Heart right ventricle (tissue), 16 donors: Measurements from ENCODE around the gene BTBD16. TPM values are rescaled to one million over a fixed set of nuclear protein-coding genes. Genes with fewer than 3 reads are reported as not detected.

Experiments used
- ATAC-seq, 8 donors: fragments of 200-7000 bp; cut with Tn5 transposase; one replicate each; pipeline ENCODE4 v1.9.1; 2020; ENCODE audit warnings: mild to moderate bottlenecking in 8 of 8, moderate library complexity in 8 of 8, moderate number of reproducible peaks in 1 of 8
- DNase-seq, 2 donors: peaks; one replicate each; pipeline ENCODE4 v3.0.0-alpha.2; 2020
- H3K27ac ChIP-seq, 10 donors: fragments of 200-600 bp; sonication (generic) in 2 of 10; one replicate each; pipeline versions ENCODE4 v1.5.0 to v1.8.0; 2020 to 2022; ENCODE audit warnings: mild to moderate bottlenecking in 3 of 10
- H3K27me3 ChIP-seq, 7 donors: fragments of 200-600 bp; one replicate each; pipeline ENCODE4 v1.8.0; 2021 to 2022; ENCODE audit warnings: mild to moderate bottlenecking in 2 of 7
- H3K36me3 ChIP-seq, 9 donors: fragments of 200-600 bp; sonication (generic) in 1 of 9; one replicate each; pipeline versions ENCODE4 v1.5.0 to v1.8.0; 2020 to 2022; ENCODE audit warnings: mild to moderate bottlenecking in 2 of 9
- H3K4me1 ChIP-seq, 9 donors: fragments of 200-600 bp; sonication (generic) in 1 of 9; one replicate each; pipeline versions ENCODE4 v1.5.0 to v1.8.0; 2020 to 2022; ENCODE audit warnings: mild to moderate bottlenecking in 4 of 9
- H3K4me3 ChIP-seq, 10 donors: fragments of 200-600 bp; sonication (generic) in 2 of 10; one replicate each; pipeline versions ENCODE4 v1.5.0 to v1.8.0; 2020 to 2022; ENCODE audit warnings: mild to moderate bottlenecking in 7 of 10, moderate library complexity in 2 of 10
- H3K9me3 ChIP-seq, 11 donors: fragments of 200-600 bp in 10 of 11; sonication (generic) in 2 of 11; one replicate each; pipeline versions ENCODE4 v1.5.0 to v1.8.0; 2013 to 2022; ENCODE audit warnings: mild to moderate bottlenecking in 2 of 11, control low read depth in 1 of 11, moderate library complexity in 1 of 11
- WGBS, 2 donors: extraction: QIAGEN DNeasy Blood & Tissue Kit; methylation state at CpG; one replicate each; pipeline ENCODE4 v1.1.7; 2013; ENCODE audit warnings: inconsistent platforms in 1 of 2; 5-methylcytosine and 5-hydroxymethylcytosine counted together
- intact Hi-C, 10 donors: fragments of 100-400 bp; cut with DNase I; formaldehyde crosslinking; loops; one replicate each; pipeline versions ENCODE4 v1.11.1 to v1.14.2; 2022
- polyA plus RNA-seq, 2 donors: library from polyadenylated mRNA; stranded (reverse); fragments of 200-250 nt; gene quantifications; one replicate each; pipeline ENCODE4 v1.2.3, GENCODE V29; 2013
- total RNA-seq, 10 donors: library from RNA; stranded (reverse); fragmentation: NEBNext Ultra II Directional in 3 of 10; extraction: Animal tissue kit (Norgen Biotek cat#: 25700) in 3 of 10; gene quantifications; one replicate each; pipeline versions ENCODE4 v1.2.1 to v1.2.4, GENCODE V29; 2021 to 2023
- TF ChIP-seq, protein P1 (sequence below), 9 donors: fragments of 200-600 bp; sonication (generic) in 2 of 9; IDR thresholded peaks; one replicate each; pipeline versions ENCODE4 v1.5.0 to v1.8.0; 2021 to 2022; ENCODE audit warnings: antibody characterized with exemption in 9 of 9, mild to moderate bottlenecking in 5 of 9, moderate library complexity in 1 of 9
- donor health status: Arrhythmogenic right ventricular cardiomyopathy.
- donor health status: ischemic (EF 13 %, LVEDD 7.1; RV severe dilation, severe dysfunction).
- donor health status: healthy with polysubstance abuse.
- donor health status: DM: no; HTN: yes; CAD: no.
- donor health status: DM: no; HTN: no; CAD: no.
- donor health status: ischemic (EF 25% LVEDD 6.9; RV normal size, moderate dysfunction).
- donor health status: ischemic (EF 25% LVEDD 5.7; RV mildly dilated, moderate dysfunction).
- donor health status: healthy.
- donor health status: DM: yes; HTN: yes; CAD: no.
- donor health status: Ischemic cardiomyopathy.
- donor health status: ischemic (EF 35%, LVEDD 5.7; RV mildly dilated, moderate dysfunction).
- donor health status: nonischemic (EF 11% LVEDD 7.7; RV severe dilation, severe dysfunction).
- donor health status: DM: yes; HTN: yes; CAD: no.
- donor health status: PGD.
- donor health status: ischemic (EF 29% LVEDD 5.4; RV normal size, mild dysfunction).
- donor health status: nonischemic (EF 23%, LVEDD 6.1; RV moderate dilation, normal function).

The BTBD16 gene
- total and polyA plus RNA-seq, 12 donors, result 0.29 to 0.76 TPM; not detected in 10

DNA sequence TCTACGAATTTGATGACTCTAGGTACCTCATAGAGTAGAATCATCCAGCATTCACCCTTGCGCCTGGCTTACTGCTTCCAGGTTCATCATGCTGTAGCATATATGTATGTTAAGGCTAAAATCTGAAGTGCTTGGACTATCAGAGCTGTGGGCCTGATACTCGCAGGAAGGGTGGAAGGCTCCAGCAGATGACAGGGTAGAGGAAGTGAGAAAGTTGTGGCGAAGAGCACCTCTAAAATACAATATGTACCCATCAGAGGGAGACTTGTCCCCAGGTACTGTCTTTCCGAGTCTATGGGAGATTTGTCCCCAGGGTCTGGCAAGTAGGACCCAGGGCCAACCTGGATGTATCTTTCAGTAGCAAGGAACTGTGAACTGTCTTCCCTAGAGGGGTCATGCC lies 55.3 kb downstream of the BTBD16 start:
- TF ChIP-seq, protein P1, sequence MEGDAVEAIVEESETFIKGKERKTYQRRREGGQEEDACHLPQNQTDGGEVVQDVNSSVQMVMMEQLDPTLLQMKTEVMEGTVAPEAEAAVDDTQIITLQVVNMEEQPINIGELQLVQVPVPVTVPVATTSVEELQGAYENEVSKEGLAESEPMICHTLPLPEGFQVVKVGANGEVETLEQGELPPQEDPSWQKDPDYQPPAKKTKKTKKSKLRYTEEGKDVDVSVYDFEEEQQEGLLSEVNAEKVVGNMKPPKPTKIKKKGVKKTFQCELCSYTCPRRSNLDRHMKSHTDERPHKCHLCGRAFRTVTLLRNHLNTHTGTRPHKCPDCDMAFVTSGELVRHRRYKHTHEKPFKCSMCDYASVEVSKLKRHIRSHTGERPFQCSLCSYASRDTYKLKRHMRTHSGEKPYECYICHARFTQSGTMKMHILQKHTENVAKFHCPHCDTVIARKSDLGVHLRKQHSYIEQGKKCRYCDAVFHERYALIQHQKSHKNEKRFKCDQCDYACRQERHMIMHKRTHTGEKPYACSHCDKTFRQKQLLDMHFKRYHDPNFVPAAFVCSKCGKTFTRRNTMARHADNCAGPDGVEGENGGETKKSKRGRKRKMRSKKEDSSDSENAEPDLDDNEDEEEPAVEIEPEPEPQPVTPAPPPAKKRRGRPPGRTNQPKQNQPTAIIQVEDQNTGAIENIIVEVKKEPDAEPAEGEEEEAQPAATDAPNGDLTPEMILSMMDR (IDR thresholded peaks at IDR 0.05), result no peak
- Histone ChIP-seq H3K27me3 (no peaks in the 10 kb centered on the region), H3K4me1 (no peaks in the 10 kb centered on the region), H3K27ac (no peak overlapping the region), H3K4me3 (no peak overlapping the region), H3K36me3 (no peaks in the 10 kb centered on the region), H3K9me3 (peaks cover 0 to 4% (median 0%) of the 10 kb centered on the region in 11 donors)
- DNase-seq, result no peak
- 94 to 97% methylated on average over 5 of the region's 5 CpGs for WGBS, 2 donors
- intact Hi-C loops, result no loop called here
- ATAC-seq, result no peak

DNA sequence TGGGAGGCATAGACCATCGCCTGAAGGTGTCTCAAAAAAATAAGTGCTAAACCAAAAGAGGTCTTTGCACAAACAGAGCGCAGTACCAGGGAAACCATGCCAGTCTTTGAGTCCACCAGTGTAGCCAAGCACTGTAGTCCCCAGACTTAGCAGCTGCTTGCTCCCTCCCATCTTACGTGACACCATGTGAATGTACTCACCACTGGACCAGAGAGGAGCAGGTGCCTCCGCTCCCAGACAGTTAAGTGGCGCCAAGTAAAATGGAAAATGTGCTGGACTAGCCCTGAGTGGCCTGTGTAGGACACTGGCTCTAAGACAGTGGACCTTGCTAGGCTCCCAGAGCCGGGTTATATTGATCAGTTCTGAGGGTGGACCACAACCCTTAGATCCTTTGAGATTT lies 55.7 kb downstream of the BTBD16 start:
- 88% methylated on average over 6 of the region's 6 CpGs for WGBS, 2 donors
- intact Hi-C loops, result no loop called here
- no peaks in the 10 kb centered on the region for H3K27me3 ChIP-seq
- H3K9me3 ChIP-seq, result no peaks in the 10 kb centered on the region
- TF ChIP-seq, protein P1 (IDR thresholded peaks at IDR 0.05), result no peak
- H3K4me3 ChIP-seq, result no peak overlapping the region
- H3K4me1 ChIP-seq, result no peaks in the 10 kb centered on the region
- H3K27ac ChIP-seq, result no peak overlapping the region
- no peak for ATAC-seq
- no peak for DNase-seq
- H3K36me3 ChIP-seq, result no peaks in the 10 kb centered on the region

DNA sequence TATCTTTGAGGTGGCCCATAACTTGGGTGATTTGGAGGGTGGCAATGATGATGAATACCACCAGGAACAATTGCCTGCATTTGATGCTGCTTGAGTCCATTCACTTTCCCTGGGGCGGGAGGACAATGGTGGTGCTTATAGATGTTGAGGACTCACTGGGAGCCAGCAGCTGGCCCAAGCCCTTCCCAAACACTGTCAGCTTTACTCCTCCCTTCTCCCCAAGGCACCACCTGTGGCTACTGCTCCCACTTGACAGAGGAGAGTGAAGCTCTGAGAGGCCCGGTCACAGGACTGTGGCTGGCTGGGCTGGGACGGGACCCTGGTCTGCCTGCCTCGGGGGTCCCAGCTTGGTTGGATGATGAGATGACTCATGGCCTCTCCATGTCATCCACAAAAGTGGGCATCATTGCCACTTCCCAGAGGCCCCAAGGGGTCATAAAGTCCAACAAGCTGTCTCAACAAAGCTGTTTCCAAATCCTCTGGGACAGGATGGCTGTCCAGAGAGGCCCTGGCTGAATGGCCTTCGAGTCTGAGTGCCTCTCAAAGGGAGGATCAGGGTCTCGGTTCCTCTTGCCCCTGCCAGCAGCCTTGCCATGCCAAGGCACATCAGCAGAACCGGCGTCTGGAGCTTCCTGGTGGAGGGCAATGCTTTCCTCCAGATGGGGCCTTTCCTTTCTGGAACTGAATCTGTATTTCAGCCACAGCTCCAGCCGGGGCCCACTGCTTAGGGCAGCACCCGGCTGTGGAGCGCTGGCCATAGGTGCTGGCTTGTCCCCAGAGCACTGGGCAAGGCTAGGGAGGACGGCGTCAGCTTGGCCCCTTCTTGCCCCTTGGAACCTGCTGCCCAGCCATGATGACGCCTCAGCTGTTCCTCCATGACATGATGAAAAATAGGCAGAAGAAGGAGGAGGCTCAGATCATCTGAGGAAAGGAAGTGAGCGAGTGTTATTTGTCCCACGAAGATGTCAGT lies 56.4 kb downstream of the BTBD16 start:
- no peak overlapping the region for H3K4me3 ChIP-seq
- no peaks in the 10 kb centered on the region for H3K27me3 ChIP-seq
- TF ChIP-seq, protein P1 (IDR thresholded peaks at IDR 0.05), result no peak
- ATAC-seq (no peak), DNase-seq (no peak)
- H3K4me1 ChIP-seq, result no peaks in the 10 kb centered on the region
- H3K9me3 ChIP-seq, result no peaks in the 10 kb centered on the region
- no peaks in the 10 kb centered on the region for H3K36me3 ChIP-seq
- no peak overlapping the region for H3K27ac ChIP-seq
- WGBS, 2 donors, result 90 to 92% methylated on average over 16 of the region's 16 CpGs
- intact Hi-C loops, result no loop called here

DNA sequence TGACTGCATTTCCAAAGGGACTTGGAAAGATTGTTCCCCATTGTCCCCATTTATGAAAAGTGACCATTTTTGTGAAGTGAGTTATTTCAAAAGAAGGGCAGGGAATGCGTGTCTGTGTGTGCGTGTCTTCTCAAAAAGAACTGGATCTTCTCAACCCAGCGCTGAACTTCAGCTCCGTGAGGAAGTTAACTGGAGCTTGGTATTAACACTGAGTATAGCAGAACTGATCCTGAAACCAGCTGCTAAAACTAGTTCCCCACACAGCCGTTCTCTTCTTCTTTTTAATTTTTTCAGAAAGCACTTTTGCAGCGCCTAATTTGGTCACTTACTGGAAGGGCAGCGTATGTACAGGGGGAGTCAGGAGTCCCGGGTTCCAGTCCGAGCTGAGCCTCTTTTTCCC lies 57.6 kb downstream of the BTBD16 start:
- TF ChIP-seq, protein P1 (IDR thresholded peaks at IDR 0.05), result no peak
- intact Hi-C loops, result no loop called here
- no peak overlapping the region for H3K27ac ChIP-seq
- H3K27me3 ChIP-seq, result no peaks in the 10 kb centered on the region
- peak in 3 of 8 donors; percentile 35 to 60 (median 50) for ATAC-seq
- H3K4me1 ChIP-seq, result no peaks in the 10 kb centered on the region
- H3K9me3 ChIP-seq, result no peaks in the 10 kb centered on the region
- WGBS, 2 donors, result 75 to 78% methylated on average over 9 of the region's 9 CpGs
- DNase-seq, result no peak
- H3K36me3 ChIP-seq, result no peaks in the 10 kb centered on the region
- no peak overlapping the region for H3K4me3 ChIP-seq
